Stimulated activated naive CD4-positive, alpha-beta T cell treated with Interleukin-2 at 50 U/mL for 16 hours (primary cell): ENCODE measurements around the gene PELI3.
A peak's percentile ranks its signal among the peaks of the same experiment; 100 is the strongest.

ENCODE experiments used
- DNase-seq: peaks from one replicate; lab custom pipeline; 2025; lab: John Stamatoyannopoulos, UW

Gene PELI3

GRCh38 chr11:66505276-66505816 is 38.6 kb downstream of the PELI3 start:
- DNase-seq: no peak

- DNase-seq: no peak
Measured at GRCh38 chr11:66509131-66509561, 42.4 kb downstream of the PELI3 start.

- peak; percentile 78 for DNase-seq
Measured at GRCh38 chr11:66510271-66510989, 43.7 kb downstream of the PELI3 start, which contains the start of gene BBS1. BBS1 (plus strand) TSS chr11:66510635; CDS start chr11:66510660, 25 bp downstream.

- no peak for DNase-seq
Measured at GRCh38 chr11:66510990-66511339, 44.3 kb downstream of the PELI3 start.

- no peak for DNase-seq
Measured at GRCh38 chr11:66523611-66524010, 56.9 kb downstream of the PELI3 start.

GRCh38 chr11:66524304-66525040 is 57.8 kb downstream of the PELI3 start:
- no peak for DNase-seq
